ENCODE data around the gene EXOC6B.
"Not testable (repeated sequence)": the region's sequence is repeated elsewhere in the genome, so short reads cannot be mapped to it uniquely, and the experiment has no call there.

The EXOC6B gene

DNA sequence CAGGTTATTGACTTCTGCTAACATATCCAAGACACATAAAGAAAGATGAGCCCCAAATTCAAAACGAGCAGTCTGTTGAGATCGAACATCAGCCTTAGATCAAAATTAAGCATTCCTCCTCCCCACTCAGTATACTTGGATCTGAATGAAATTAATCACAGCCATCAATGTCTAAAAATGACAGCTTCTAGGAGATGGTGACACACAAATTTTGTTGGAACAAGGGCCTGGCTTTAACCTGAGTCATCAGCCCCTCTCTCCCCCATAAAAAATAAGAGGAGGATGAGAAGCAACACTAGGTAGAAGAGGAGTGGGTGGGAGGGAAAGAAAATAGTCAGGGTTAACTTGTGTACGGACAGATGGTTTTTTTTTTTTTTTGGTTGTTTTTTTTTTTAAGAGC lies 223.1 kb downstream of the EXOC6B start:
- no peak for DNase-seq

DNA sequence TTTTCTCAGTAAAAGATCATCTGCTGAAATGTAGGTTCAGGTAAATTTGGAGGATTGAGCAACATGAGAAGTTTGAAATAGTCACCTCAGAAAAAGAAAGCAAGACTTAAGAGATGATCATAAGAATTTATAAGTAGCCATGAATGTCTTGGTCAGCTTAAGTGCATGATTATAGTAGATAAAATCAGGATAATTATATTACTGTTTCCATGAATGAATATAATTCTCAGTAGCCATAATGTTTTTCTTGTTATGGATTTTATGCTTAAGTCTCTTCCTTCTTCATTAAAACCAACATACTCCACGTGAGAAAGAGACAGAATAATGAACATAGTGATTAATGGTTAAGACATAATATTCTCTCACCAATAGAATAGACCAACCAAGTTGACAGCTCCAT lies 223.7 kb downstream of the EXOC6B start:
- DNase-seq = no peak

DNA sequence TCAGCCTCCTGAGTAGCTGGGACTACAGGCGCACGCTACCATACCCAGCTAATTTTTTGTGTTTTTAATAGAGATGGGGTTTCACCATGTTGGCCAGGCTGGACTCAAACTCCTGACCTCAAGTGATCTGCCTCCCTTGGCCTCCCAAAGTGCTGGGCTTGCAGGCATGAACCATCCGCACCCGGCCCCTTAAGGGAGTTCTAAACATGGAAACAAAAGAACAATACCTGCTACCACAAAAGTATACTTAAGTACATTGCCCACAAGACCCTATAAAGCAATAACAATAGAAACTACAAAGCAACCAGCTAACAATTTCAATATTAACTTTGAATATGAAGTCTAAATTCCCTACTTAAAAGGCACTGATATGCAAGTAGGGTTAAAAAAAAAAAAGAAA lies 242.0 kb downstream of the EXOC6B start:
- not testable (repeated sequence) for DNase-seq

DNA sequence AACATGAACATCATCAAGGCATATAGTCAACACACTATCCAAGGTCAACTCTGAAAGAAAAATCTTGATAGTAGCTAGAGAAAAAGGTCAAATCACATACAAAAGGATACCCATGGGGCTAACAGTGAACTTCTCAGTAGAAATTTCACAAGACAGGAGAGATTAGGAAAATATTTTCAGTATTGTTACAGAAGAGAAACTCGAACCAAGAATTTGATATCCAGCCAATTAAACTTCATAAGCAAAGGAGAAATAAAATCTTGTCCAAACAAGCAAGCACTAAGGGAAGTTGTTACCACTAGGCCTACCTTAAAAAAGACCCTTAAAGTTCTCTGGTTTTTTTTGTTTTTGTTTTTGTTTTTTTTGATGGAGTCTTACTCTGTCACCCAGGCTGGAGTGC lies 242.5 kb downstream of the EXOC6B start:
- no peak for DNase-seq

DNA sequence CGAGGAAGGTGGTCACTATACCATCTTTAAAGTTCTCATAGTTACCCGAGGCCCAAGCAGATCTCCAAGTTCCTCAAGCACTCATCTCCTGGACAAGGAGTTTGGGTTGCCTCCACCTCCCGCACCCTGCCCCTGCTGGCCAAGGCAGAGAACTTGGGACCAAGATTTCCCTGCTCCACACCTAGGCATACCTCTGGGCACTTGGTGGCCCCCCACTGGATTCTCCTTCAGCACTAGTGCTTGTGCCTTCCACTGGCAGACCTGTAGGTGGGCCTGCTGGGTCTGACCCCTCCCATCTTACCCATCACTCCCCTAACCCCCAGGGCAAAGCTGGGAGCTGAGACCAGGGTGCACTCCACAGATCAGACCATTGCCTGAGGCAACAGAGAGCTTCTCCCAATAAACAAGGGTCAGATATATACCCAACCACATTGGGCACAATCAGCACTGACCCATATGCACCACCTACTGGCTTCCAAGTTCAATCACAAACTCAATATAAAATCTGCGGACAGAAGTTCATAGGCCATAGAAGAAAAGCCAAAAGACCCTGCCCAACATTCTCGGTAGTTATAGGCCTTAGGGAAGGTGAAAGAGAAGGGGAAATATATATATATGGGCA lies 244.2 kb downstream of the EXOC6B start:
- DNase-seq = no peak

DNA sequence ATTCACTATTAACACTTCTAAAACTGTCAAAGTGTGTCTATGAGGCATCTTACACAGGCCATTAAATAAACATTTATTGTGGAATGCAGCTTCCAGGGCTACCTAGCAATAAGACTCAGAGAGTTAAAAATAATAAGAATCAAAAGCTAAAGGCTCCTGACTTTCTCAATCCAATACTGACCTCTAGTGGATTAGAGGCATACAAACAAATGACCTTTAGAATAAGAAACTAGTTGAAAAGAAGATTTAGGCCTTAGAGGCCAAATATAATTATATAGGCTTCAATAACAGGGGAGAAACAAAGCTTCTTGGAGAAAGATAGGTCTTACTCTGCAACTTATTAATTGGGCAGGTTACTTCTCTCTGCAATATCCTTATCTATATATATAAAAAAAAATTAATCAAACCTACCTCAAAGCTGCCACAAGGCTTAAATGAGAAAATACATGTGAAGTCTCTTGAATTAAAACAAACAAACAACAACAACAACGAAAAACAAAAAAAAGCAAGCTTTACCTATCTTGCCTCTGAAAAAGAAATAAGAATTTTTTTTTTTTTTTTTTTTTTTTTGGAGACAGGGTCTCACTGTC lies 246.1 kb downstream of the EXOC6B start:
- peak; percentile 41 for DNase-seq

DNA sequence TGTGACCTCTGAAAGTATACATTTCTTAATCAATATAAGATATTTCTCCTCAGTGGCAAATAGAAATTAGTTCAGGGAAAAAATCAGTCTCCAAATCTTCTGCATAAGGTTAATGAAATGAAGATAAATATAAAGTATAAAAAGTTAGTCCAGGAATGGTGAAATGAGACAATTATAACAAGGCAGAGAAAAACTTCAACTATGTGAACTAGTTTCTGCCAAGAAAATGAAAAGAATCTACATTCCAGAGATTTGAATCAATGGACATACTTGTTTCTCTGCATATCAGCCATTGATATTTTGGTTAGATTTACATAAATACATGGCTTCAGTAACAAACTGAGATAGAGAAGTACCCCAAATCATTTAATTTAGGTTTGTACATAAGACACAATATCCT lies 249.0 kb downstream of the EXOC6B start:
- no peak for DNase-seq

DNA sequence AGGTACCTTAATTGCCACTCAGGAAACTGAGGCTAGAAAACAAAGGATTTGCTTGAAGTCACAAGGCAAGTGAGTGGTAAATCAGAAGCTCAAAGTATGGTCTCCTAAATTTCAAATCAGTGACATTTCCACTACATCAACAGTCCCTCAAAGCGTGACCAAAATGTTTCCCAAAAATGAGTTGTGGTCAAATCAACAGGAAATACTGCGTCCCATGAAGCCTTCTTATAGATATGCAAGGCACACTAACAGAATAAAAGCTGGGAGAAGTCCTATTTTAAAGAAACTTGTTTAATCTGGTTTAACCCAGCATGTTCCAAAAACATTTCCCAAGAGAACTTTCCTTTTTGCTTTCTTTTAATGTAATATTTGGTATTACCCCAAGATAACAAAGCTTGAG lies 249.4 kb downstream of the EXOC6B start:
- no peak for DNase-seq

DNA sequence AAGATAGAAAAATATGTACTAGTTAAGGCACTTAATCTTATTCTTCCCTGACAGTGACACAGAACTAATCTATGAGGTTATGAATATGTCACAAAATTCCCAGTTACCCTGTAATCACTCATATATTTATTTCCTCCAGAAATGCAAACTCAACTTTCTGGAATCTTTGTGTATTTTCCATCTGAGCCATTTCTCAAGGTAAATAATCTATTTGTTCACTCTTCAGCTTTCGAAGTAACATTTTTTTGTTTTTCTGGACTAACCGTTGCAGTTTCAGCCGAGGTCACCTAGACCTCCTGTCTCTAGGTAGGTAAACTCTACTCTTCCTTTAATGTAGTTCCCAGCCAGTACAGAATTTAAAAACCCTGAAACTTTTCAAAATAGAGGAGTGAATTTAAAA lies 250.9 kb downstream of the EXOC6B start:
- no peak for DNase-seq

DNA sequence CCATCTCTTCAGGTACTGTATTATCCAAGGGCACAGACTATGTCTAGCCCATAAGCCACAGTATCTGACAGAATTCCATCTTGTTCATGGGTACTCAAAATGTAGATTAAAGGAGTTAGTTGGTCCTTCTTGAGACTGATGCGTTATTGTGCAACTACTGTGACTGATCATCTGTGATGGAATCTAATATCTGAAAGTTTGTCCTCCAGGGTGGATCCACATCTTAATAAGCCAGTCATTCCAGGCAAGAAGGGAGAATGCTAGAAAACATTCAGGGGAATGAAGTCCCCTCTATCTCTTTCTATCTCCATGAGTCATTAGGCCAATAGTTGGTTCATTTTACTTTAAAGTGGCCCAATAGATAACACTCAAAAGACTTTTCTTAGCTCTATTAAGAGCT lies 252.6 kb downstream of the EXOC6B start:
- DNase-seq = no peak

DNA sequence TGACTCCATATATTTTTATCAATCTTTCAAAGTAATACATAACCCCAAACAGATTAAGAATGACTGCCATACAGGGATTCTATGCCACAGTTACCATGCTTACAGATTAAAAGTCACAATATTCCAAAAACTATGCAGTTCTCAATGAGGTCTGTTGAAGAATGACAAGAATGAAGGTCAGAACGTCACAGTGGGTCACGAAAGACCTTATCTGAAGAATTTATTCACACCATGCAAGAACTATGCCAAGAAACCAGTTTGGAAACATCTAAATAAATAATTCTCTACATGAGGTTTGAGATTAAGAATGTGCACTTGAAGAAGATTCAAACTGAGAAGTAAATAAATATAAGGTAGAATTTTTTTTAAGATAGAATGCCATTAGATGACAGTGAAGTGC lies 253.3 kb downstream of the EXOC6B start:
- no peak for DNase-seq

DNA sequence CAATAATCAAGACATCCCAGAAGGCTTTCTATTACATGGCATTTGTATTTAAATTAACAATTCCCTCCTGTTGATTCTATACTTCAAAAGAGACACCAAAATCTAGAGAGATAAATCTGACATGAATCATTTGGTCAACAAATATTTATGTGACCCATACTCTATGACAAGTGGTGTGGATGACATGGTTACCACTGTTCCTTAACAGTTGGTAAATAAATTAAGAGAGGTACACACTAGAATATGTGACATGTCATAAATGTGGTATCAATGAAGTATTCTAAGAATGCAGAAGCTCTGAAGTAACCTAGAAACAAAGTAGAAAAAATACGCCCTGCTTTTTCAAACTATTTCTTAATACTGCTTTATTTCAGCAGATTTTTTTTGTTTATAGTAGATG lies 255.4 kb downstream of the EXOC6B start:
- no peak for DNase-seq

DNA sequence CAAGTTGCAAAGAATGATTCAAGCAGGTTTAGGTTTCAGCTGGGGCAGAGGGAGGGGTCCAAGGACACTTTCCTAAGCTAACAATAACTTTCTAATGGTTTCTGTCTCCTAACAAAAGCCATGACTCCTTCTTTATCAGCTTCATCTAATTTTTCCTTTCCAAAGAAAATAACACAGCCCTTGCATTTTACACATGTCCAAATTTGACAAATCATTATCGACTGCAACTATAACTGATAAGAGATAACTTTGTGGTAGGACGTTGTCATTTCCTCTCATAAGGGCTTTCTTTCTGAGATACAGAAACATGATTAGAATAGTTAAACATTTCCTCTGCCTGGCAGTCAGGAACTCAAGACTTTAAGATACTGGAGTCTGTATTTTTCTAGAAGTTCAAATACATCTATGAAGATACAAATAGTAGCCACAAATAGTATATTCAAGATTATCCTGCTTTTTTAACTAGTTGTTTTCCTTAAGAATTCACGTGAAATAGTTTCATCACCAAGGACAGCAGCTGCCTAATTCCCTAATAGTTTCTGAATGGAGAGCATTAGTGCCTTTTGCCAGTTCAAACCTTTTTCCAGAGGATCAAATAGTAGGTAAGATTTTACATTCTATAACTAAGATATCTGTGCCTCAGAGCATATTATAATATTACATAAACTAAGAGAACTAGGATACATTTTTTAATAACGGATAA lies 263.2 kb downstream of the EXOC6B start:
- DNase-seq = no peak

DNA sequence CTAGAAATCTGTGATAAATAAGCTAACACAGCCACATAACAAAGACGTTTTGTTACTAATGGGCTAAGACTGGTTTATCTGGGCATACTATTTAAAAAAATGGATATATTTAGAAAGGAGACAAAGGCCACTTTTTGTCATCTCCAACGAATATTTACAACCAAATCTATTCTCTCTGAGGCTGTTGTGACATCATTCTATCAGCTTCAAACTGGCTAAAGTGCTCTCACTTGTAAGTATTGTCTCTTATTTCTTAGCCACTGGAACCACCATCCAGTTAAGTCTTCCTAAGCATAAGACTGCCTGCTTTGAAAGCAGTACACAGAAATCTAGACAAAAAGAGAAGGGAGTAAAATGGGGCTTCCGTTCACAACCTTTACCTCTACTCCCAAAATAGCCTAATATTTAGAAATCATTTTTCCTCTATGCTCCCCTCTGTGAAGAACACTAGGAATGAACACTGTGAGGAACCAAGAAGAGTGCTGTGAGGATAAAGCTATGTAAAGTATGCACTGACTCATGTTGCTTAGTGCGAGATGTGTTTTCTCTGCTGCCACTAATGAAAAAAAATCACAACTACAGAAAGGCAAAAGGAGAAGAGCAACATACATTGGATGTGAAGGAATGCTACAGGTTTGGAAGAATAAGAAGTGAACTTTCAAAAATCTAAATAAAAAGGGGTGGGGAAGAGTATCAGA lies 264.1 kb downstream of the EXOC6B start:
- DNase-seq = no peak

DNA sequence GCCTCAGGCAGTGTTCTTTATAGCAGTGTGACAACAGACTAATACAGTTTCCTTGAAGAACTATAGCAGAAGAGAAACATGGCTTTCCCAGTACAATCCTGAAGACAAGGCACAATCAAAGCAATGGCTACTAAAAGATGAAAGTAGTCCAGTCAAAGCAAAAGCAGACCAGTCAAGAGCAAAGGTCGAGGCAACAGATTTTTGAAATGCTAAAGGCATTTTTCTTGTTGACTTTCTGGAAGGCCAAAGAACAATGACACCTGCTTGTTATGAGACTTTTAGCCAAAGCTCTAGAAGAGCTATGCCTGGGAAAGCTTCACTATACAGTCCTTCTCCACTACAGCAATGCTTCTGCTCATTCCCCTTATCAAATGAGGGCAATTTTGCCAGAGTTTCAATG lies 269.9 kb downstream of the EXOC6B start:
- no peak for DNase-seq

DNA sequence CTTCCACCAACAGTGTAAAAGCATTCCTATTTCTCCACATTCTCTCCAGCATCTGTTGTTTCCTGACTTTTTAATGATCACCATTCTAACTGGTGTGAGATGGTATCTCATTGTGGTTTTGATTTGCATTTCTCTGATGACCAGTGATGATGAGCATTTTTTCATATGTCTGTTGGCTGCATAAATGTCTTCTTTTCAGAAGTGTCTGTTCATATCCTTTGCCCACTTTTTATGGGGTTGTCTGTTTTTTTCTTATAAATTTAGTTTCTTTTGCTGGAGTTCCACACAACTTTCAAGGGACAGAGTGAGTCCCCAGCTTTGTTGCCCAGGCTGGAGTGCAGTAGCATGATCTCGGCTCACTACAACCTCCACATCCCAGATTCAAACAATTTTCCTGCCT lies 270.5 kb downstream of the EXOC6B start:
- not testable (repeated sequence) for DNase-seq

DNA sequence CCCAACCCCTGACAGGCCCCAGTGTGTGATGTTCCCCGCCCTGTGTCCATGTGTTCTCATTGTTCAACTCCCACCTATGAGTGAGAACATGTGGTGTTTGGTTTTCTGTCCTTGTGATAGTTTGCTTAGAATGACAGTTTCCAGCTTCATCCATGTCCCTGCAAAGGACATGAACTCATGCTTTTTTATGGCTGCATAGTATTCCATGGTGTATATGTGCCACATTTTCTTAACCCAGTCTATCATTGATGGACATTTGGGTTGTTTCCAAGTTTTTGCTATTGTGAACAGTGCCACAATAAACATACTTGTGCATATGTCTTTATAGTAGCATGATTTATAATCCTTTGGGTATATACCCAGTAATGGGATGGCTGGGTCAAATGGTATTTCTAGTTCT lies 270.9 kb downstream of the EXOC6B start:
- not testable (repeated sequence) for DNase-seq

DNA sequence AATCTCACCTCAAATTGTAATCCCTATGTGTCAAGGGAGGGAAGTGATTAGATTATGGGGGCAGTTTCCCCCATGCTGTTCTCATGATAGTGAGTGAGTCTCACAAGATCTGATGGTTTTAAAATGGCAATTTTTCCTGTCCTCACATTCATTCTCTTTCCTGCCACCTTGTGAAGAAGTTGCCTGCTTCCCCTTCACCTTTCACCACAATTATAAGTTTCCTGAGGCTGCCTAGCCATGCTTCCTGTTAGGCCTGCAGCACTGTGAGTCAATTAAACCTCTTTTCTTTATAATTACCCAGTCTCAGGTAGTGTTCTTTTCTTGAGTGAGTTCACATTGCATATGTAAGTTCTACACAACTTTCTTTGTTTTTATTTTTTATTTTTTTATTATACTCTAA lies 271.5 kb downstream of the EXOC6B start:
- DNase-seq = no peak

DNA sequence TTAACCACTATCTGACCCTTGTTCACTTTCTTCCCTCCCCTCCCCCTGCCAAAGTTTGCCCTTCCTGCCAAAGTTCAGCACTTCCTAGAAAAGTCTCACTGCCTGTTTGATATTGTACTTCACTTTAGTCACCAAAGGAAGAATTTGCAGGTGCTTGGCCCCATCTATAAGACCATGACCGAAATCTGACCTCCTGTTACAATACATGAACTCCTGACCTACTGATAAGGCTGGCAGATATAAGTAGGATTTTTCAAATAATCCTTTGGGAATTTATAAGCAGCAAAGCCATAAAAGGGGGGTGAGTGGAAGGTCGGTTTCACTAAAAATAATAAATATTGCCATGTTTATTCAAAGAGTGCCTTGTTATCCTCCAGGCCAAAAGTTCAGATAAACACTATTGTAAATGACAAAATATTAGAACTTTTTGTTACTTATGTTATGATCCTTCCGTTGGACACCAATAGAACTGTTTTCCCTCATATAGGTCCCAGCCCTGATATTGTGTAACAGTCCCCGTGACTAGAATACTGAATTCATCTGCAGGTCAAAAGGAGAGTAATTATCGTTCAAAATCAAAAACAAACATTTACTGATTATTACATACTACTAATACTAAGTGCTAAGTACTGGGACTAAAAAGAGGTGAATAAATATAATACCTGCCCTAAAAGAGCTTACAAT lies 277.6 kb downstream of the EXOC6B start:
- DNase-seq = no peak

DNA sequence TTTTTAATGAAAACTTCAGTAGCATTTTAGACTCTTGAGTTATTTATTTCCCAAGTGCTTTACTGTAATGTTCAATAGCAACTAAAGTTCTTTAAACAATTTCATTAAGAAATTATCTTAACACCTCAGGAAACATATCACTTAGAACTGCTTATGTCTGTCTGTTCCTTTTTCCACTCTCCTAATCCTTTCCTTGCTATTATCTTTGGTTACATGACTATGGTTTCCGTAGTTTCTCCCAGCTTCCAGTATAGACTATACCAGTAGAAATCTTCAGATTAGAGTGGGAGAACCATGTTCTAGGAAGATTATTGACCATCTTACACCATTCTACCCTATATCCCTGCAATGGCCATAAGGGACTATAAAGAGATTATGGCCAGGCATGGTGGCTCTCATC lies 280.0 kb downstream of the EXOC6B start:
- no peak for DNase-seq

DNA sequence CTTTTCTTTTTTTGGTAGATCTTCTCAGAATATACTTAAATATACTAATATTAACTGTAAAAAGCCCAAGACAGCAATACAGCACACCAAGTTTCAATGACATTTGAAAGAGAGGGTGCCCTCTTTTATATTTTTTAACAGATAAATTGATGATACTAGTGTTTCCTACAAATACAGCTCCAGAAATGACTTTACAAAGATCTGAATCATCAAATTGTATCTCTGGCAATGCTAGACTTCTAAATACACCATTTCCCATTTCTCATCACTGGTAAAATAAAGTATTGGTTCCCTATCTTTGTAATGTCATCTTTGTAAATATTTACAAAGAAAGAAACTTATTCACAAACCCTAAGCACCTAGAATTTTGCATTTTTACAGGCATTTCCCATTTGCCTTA lies 281.3 kb downstream of the EXOC6B start:
- DNase-seq = no peak

DNA sequence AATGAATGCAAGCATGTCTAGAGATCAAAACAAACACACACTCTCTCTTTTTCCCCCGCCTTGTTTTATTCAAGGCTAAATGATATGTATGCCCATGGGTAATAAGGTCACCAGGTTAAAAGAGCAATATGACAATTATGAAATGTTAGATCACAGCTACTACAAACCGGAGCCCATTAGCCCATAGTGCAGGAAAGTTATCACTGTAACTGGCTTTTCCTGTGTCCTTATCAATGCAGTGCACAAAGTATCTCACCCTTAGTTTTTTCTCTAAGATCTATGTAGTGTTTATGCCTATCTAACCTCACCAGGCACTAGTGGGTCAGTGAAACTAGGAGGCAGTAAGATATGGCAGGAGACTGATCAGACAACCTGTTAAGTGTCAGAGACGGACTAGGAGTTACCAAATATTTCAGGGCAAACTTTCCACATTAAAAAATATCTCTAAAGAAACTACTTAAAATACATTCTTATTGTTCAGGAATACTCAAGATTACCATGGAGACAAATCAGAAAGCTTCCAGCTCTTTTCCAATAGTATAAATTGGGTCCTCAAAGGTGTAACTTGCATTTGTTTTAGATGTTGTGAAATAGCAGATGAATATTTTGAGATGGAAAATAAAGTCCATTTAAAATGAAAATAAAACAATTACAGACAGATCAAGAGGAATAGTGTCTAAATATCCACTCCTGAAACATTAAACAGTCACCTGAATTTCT lies 282.2 kb downstream of the EXOC6B start:
- DNase-seq = no peak

DNA sequence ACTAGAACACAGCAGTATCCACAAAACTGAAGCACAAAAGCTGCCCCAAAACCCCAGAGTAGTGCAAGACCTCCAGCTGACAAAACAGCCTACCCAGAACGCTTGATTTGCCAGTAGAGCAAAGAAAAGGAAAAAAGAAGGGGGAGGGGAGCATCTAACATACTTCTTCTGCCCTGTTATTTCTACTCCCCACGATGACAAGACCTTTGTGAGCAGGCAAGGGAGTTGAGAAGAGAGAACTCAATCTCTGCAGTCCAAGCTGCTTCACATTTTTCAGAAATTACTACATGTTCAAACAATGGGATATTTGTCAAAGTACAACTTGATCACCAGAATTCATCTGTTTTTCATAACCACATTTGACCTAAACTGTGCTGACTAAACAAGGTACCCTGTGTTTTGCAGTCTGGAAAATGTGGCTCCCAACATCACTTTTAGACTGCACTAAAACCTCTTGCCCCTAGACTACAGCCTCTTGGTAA lies 286.7 kb downstream of the EXOC6B start:
- DNase-seq = no peak
